B cell (primary cell): Measurements from ENCODE around the gene GULP1. TPM values are rescaled to one million over a fixed set of nuclear protein-coding genes. Genes with fewer than 3 reads are reported as not detected.
"Not testable (repeated sequence)": the region's sequence is repeated elsewhere in the genome, so short reads cannot be mapped to it uniquely, and the experiment has no call there.

ENCODE experiments used
- ATAC-seq: fragments of 200-7000 bp; cut with Tn5 transposase; one replicate; pipeline ENCODE4 v1.10.0; 2021; ENCODE audit warnings: low read depth, mild to moderate bottlenecking, moderate number of reproducible peaks, moderate library complexity
- CTCF ChIA-PET: fragments of 350-600 bp; sonication (Branson Sonifier 250); formaldehyde crosslinking; loops from one replicate; lab custom pipeline; 2021; ENCODE audit warnings: antibody characterized with exemption, inconsistent platforms; lab: Charles Lee
- POLR2A ChIA-PET: fragments of 350-600 bp; sonication (Branson Sonifier 250); formaldehyde crosslinking; loops from one replicate; lab custom pipeline; 2021; ENCODE audit warnings: antibody characterized with exemption; lab: Charles Lee
- DNase-seq: peaks from one replicate; pipeline ENCODE4 v3.0.0; 2013
- H2AFZ ChIP-seq: 2 replicates; pipeline ENCODE4 v1.6.1; 2012; ENCODE audit warnings: mild to moderate bottlenecking, low read depth, low read length; ENCODE audit not compliant: insufficient read depth, poor library complexity, severe bottlenecking
- H3K27ac ChIP-seq, 2 donors: 1 replicate in 1 of 2; 2 replicates in 1 of 2; pipeline ENCODE4 v1.5.1; 2012 to 2013; ENCODE audit warnings: low read length in 2 of 2, mild to moderate bottlenecking in 2 of 2, moderate library complexity in 1 of 2
- H3K27me3 ChIP-seq, 4 experiments: fragments of 200-600 bp in 1 of 4; sonication (generic) in 1 of 4; replicated peaks in 1 of 4; 1 replicate in 2 of 4; 2 replicates in 2 of 4; pipeline versions ENCODE4 v1.6.1 to v1.7.0; 2013 to 2016; ENCODE audit warnings: low read length in 3 of 4, mild to moderate bottlenecking in 2 of 4, mixed read lengths in 1 of 4, moderate library complexity in 1 of 4; ENCODE audit not compliant: insufficient read depth in 4 of 4, control insufficient read depth in 3 of 4; ENCODE audit errors: control extremely low read depth in 1 of 4
- H3K36me3 ChIP-seq, 2 experiments: replicated peaks in 1 of 2; 1 replicate in 1 of 2; 2 replicates in 1 of 2; pipeline versions ENCODE4 v1.6.1 to v1.7.1; 2013; ENCODE audit warnings: low read length in 1 of 2; ENCODE audit not compliant: insufficient read depth in 2 of 2, control insufficient read depth in 1 of 2; ENCODE audit errors: control extremely low read depth in 1 of 2, extremely low read depth in 1 of 2
- H3K4me1 ChIP-seq, 2 donors: fragments of 200-600 bp in 1 of 2; sonication (generic) in 1 of 2; 1 replicate in 1 of 2; 2 replicates in 1 of 2; pipeline versions ENCODE4 v1.5.1 to v1.6.1; 2013 to 2017; ENCODE audit warnings: low read length in 2 of 2; ENCODE audit not compliant: control insufficient read depth in 2 of 2, insufficient read depth in 2 of 2
- H3K4me2 ChIP-seq: replicated peaks from 2 replicates; pipeline ENCODE3; 2012; ENCODE audit warnings: mild to moderate bottlenecking, low read depth, low read length; ENCODE audit not compliant: poor library complexity, severe bottlenecking
- H3K4me3 ChIP-seq, 5 experiments: fragments of 200-600 bp in 1 of 5; sonication (generic) in 1 of 5; 1 replicate in 3 of 5; 2 replicates in 2 of 5; pipeline versions ENCODE4 v1.5.1 to v1.7.0; 2011 to 2016; ENCODE audit warnings: low read length in 4 of 5, mild to moderate bottlenecking in 4 of 5, low read depth in 2 of 5, control low read depth in 1 of 5, moderate library complexity in 1 of 5; ENCODE audit not compliant: insufficient read depth in 1 of 5; ENCODE audit errors: control extremely low read depth in 1 of 5, extremely low read depth in 1 of 5
- H3K79me2 ChIP-seq: fragments of 200-600 bp; sonication (generic); one replicate; pipeline ENCODE4 v1.6.0; 2016; ENCODE audit warnings: low read length; ENCODE audit not compliant: control insufficient read depth, insufficient read depth
- H3K9ac ChIP-seq: fragments of 200-600 bp; sonication (generic); 2 replicates; pipeline ENCODE4 v1.6.1; 2017; ENCODE audit warnings: mild to moderate bottlenecking, low read length, moderate library complexity
- H3K9me3 ChIP-seq, 3 donors: one replicate each; pipeline versions ENCODE4 v1.6.1 to v1.7.1; 2013; ENCODE audit warnings: low read length in 2 of 3; ENCODE audit not compliant: control insufficient read depth in 2 of 3, insufficient read depth in 1 of 3; ENCODE audit errors: control extremely low read depth in 1 of 3
- H4K20me1 ChIP-seq: 2 replicates; pipeline ENCODE4 v1.6.0; 2012; ENCODE audit warnings: mild to moderate bottlenecking, low read length; ENCODE audit not compliant: insufficient read depth, control insufficient read depth, poor library complexity, severe bottlenecking
- H3K27ac Mint-ChIP-seq: one replicate; pipeline ENCODE4 v1.8.0; 2021; ENCODE audit warnings: mixed read lengths
- H3K27me3 Mint-ChIP-seq: one replicate; pipeline ENCODE4 v1.8.0; 2021; ENCODE audit warnings: mixed read lengths
- H3K4me1 Mint-ChIP-seq: one replicate; pipeline ENCODE4 v1.8.0; 2021; ENCODE audit warnings: mixed read lengths
- H3K4me3 Mint-ChIP-seq: one replicate; pipeline ENCODE4 v1.8.0; 2021; ENCODE audit warnings: mixed read lengths
- H3K9me3 Mint-ChIP-seq: one replicate; pipeline ENCODE4 v1.8.0; 2022; ENCODE audit warnings: mixed read lengths; ENCODE audit not compliant: insufficient read depth
- CTCF ChIP-seq: fragments of 200-600 bp; IDR thresholded peaks from one replicate; pipeline ENCODE4 v1.8.0; 2022; ENCODE audit warnings: antibody characterized with exemption, mild to moderate bottlenecking
- EZH2 ChIP-seq: IDR thresholded peaks from 2 replicates; pipeline ENCODE4 v1.6.1; 2012; ENCODE audit warnings: borderline replicate concordance, low read depth, mild to moderate bottlenecking, moderate library complexity, low read length; ENCODE audit not compliant: insufficient read depth, poor library complexity, severe bottlenecking
- WGBS: methylation state at CpG from one replicate; pipeline ENCODE4 v1.1.5; 2013; ENCODE audit warnings: missing lambda C conversion rate; ENCODE audit not compliant: insufficient coverage; 5-methylcytosine and 5-hydroxymethylcytosine counted together
- intact Hi-C: fragments of 100-400 bp; cut with micrococcal nuclease; formaldehyde crosslinking; loops from one replicate; pipeline ENCODE4 v1.10.0; 2022
- polyA plus RNA-seq: library from polyadenylated mRNA; depleted of rRNA; stranded (reverse); fragments of >200 nt; gene quantifications from 2 replicates; pipeline ENCODE4 v1.2.3, GENCODE V29; 2012
- total RNA-seq, 2 donors: library from RNA; stranded (reverse); fragments of 120-200 nt in 1 of 2; gene quantifications; 1 replicate in 1 of 2; 2 replicates in 1 of 2; pipeline versions ENCODE4 v1.2.3 to v1.2.4, GENCODE V29; 2013 to 2022

GULP1 gene
- total and polyA plus RNA-seq, 2 donors (not counting 1 experiment from before 2014, with no cell fraction given), result not detected

GRCh38 chr2:188604579-188604978 is 312.9 kb downstream of the GULP1 start:
- TF ChIP-seq CTCF, result no peak
- TF ChIP-seq EZH2, result no peak
- no peak overlapping the region for H2AFZ ChIP-seq
- POLR2A ChIA-PET, result no interaction called here
- Mint-ChIP-seq H3K9me3 (peaks cover 3% of the 10 kb centered on the region), H3K4me3 (no peak overlapping the region), H3K27me3 (no peaks in the 10 kb centered on the region), H3K27ac (no peak overlapping the region), H3K4me1 (no peaks in the 10 kb centered on the region)
- no peak overlapping the region for H3K27ac ChIP-seq
- CTCF ChIA-PET, result no interaction called here
- no peak overlapping the region for H3K9ac ChIP-seq
- H3K4me1 ChIP-seq, result no peaks in the 10 kb centered on the region
- H3K27me3 ChIP-seq, result no peaks in the 10 kb centered on the region
- no peaks in the 10 kb centered on the region for H4K20me1 ChIP-seq
- intact Hi-C loops, result no loop called here
- no peaks in the 10 kb centered on the region for H3K36me3 ChIP-seq
- H3K9me3 ChIP-seq, result peaks cover 0 to 6% (median 0%) of the 10 kb centered on the region in 3 donors
- ATAC-seq (no peak), DNase-seq (no peak)
- no peaks in the 10 kb centered on the region for H3K79me2 ChIP-seq
- H3K4me2 ChIP-seq, result no peak overlapping the region
- H3K4me3 ChIP-seq, result no peak overlapping the region
- WGBS, result no CpG with 5 or more reads among the region's 1 CpG

- H3K4me3 Mint-ChIP-seq, DNase-seq, CTCF ChIA-PET: not testable (repeated sequence)
Observed at GRCh38 chr2:188605609-188606584, 314.2 kb downstream of the GULP1 start.

GRCh38 chr2:188606596-188606995 is 314.9 kb downstream of the GULP1 start:
- H3K4me1 Mint-ChIP-seq, intact Hi-C loops, H3K27me3 Mint-ChIP-seq, H3K79me2 ChIP-seq, H3K4me3 Mint-ChIP-seq, H3K9ac ChIP-seq, H3K9me3 ChIP-seq, H3K27ac ChIP-seq, ATAC-seq, H3K27ac Mint-ChIP-seq, CTCF ChIA-PET, H3K4me3 ChIP-seq, H2AFZ ChIP-seq, H3K36me3 ChIP-seq, DNase-seq, H3K4me1 ChIP-seq, H3K27me3 ChIP-seq, H4K20me1 ChIP-seq, POLR2A ChIA-PET, H3K4me2 ChIP-seq, H3K9me3 Mint-ChIP-seq: not testable (repeated sequence)
- WGBS, result 95% methylated on average over 24 of the region's 30 CpGs

More at GRCh38 chr2:188605609-188606584, 314.2 kb downstream of the GULP1 start:
- H3K36me3 ChIP-seq, H3K79me2 ChIP-seq, H3K4me2 ChIP-seq, H3K9ac ChIP-seq, intact Hi-C loops, H3K4me1 Mint-ChIP-seq, ATAC-seq, H2AFZ ChIP-seq, H3K9me3 Mint-ChIP-seq, H3K27me3 ChIP-seq, H3K4me3 ChIP-seq, POLR2A ChIA-PET, H3K9me3 ChIP-seq, H3K27ac Mint-ChIP-seq, H4K20me1 ChIP-seq, H3K27me3 Mint-ChIP-seq, H3K27ac ChIP-seq, H3K4me1 ChIP-seq: not testable (repeated sequence)
- 95% methylated on average over 32 of the region's 39 CpGs for WGBS
